Vagina (tissue), 2 donors: ENCODE data around the gene STXBP1. TPM values are rescaled to one million over a fixed set of nuclear protein-coding genes. Genes with fewer than 3 reads are reported as not detected.
A peak's percentile ranks its signal among the peaks of the same experiment; 100 is the strongest.

Experiments
- DNase-seq, 2 donors: peaks; one replicate each; pipeline ENCODE4 v3.0.0-alpha.2; 2017; ENCODE audit errors: extremely low spot score in 2 of 2
- H3K27ac ChIP-seq: fragments of 200-600 bp; sonication (generic); one replicate; pipeline ENCODE4 v1.5.1; 2019
- H3K27me3 ChIP-seq: fragments of 200-600 bp; sonication (generic); one replicate; pipeline ENCODE4 v1.5.1; 2019
- H3K36me3 ChIP-seq, 2 donors: fragments of 200-600 bp; sonication (generic); one replicate each; pipeline ENCODE4 v1.5.1; 2017 to 2019
- H3K4me1 ChIP-seq: fragments of 200-600 bp; sonication (generic); one replicate; pipeline ENCODE4 v1.5.1; 2019
- H3K4me3 ChIP-seq, 2 donors: fragments of 200-600 bp; sonication (generic); 1 replicate in 1 of 2; 2 replicates in 1 of 2; pipeline ENCODE4 v1.5.1; 2016 to 2019
- H3K9me3 ChIP-seq: fragments of 200-600 bp; sonication (generic); one replicate; pipeline ENCODE4 v1.5.1; 2019
- CTCF ChIP-seq, 3 experiments: fragments of 450-650 bp in 2 of 3; fragments of 200-600 bp in 1 of 3; sonication (generic) in 1 of 3; IDR thresholded peaks; one replicate each; pipeline ENCODE4 v1.5.1; 2017 to 2019; ENCODE audit warnings: antibody characterized with exemption in 3 of 3, mild to moderate bottlenecking in 2 of 3, moderate library complexity in 2 of 3
- POLR2A ChIP-seq, 2 donors: fragments of 450-650 bp; IDR thresholded peaks; one replicate each; pipeline ENCODE4 v1.6.1; 2017; ENCODE audit warnings: antibody characterized with exemption in 2 of 2, mild to moderate bottlenecking in 2 of 2, moderate library complexity in 2 of 2
- POLR2AphosphoS5 ChIP-seq, 2 donors: sonication (generic); formaldehyde crosslinking; IDR thresholded peaks; one replicate each; pipeline ENCODE4 v1.9.0; 2017; ENCODE audit warnings: antibody characterized with exemption in 2 of 2, mild to moderate bottlenecking in 2 of 2, low read depth in 1 of 2; ENCODE audit not compliant: insufficient read depth in 1 of 2
- intact Hi-C: fragments of 100-400 bp; cut with DNase I; formaldehyde crosslinking; loops from one replicate; pipeline ENCODE4 v1.15.1; 2023
- total RNA-seq: library from RNA; depleted of rRNA; stranded (reverse); fragments of >200 nt; gene quantifications from one replicate; pipeline ENCODE4 v1.2.3, GENCODE V29; 2016

The STXBP1 gene
- total RNA-seq, 1 donor from 2014 or later = 56.2 TPM

GRCh38 chr9:127629468-127630081, 17.5 kb downstream of the STXBP1 start:
- Histone ChIP-seq H3K4me3 (no peak overlapping the region), H3K27ac (no peak overlapping the region), H3K9me3 (no peaks in the 10 kb centered on the region), H3K36me3 (no peaks in the 10 kb centered on the region), H3K27me3 (no peaks in the 10 kb centered on the region), H3K4me1 (peaks cover 28% of the 10 kb centered on the region)
- no peak for TF ChIP-seq POLR2A (IDR thresholded peaks at IDR 0.05)
- no peak for TF ChIP-seq CTCF (IDR thresholded peaks at IDR 0.05)
- TF ChIP-seq POLR2AphosphoS5 (IDR thresholded peaks at IDR 0.05; ENCODE audit: insufficient read depth in 1 of 2, low read depth in 1 of 2) = no peak
- intact Hi-C loops = no loop called here
- DNase-seq = no peak

- H3K4me3 ChIP-seq = no peak overlapping the region
- intact Hi-C loops = no loop called here
- no peaks in the 10 kb centered on the region for H3K27me3 ChIP-seq
- H3K9me3 ChIP-seq = no peaks in the 10 kb centered on the region
- DNase-seq = no peak
- TF ChIP-seq CTCF (IDR thresholded peaks at IDR 0.05) (no peak), POLR2A (IDR thresholded peaks at IDR 0.05) (no peak)
- no peaks in the 10 kb centered on the region for H3K36me3 ChIP-seq
- H3K4me1 ChIP-seq = peaks cover 28% of the 10 kb centered on the region
- no peak overlapping the region for H3K27ac ChIP-seq
Measured at GRCh38 chr9:127633216-127633862, 21.3 kb downstream of the STXBP1 start.

- DNase-seq = no peak
Measured at GRCh38 chr9:127634021-127634420, 21.9 kb downstream of the STXBP1 start.

GRCh38 chr9:127634698-127635097, 22.6 kb downstream of the STXBP1 start:
- Histone ChIP-seq H3K9me3 (no peaks in the 10 kb centered on the region), H3K4me1 (peaks cover 15% of the 10 kb centered on the region), H3K4me3 (no peak overlapping the region), H3K27me3 (no peaks in the 10 kb centered on the region), H3K36me3 (no peaks in the 10 kb centered on the region), H3K27ac (no peak overlapping the region)
- no peak for TF ChIP-seq POLR2A (IDR thresholded peaks at IDR 0.05)
- no peak for TF ChIP-seq POLR2AphosphoS5 (IDR thresholded peaks at IDR 0.05; ENCODE audit: insufficient read depth in 1 of 2, low read depth in 1 of 2)
- no peak for TF ChIP-seq CTCF (IDR thresholded peaks at IDR 0.05)
- no peak for DNase-seq
- intact Hi-C loops = no loop called here

More at GRCh38 chr9:127634021-127634420, 21.9 kb downstream of the STXBP1 start:
- H3K4me1 ChIP-seq = peaks cover 22% of the 10 kb centered on the region
- no peaks in the 10 kb centered on the region for H3K27me3 ChIP-seq
- no peak overlapping the region for H3K4me3 ChIP-seq
- no peaks in the 10 kb centered on the region for H3K36me3 ChIP-seq
- H3K9me3 ChIP-seq = no peaks in the 10 kb centered on the region
- intact Hi-C loops = no loop called here
- H3K27ac ChIP-seq = no peak overlapping the region
- TF ChIP-seq POLR2AphosphoS5 (IDR thresholded peaks at IDR 0.05; ENCODE audit: insufficient read depth in 1 of 2, low read depth in 1 of 2) (peak in 1 of 2 donors; percentile 44), POLR2A (IDR thresholded peaks at IDR 0.05) (no peak)

- no peak overlapping the region for H3K27ac ChIP-seq
- no peak overlapping the region for H3K4me3 ChIP-seq
- intact Hi-C loops = no loop called here
- DNase-seq = no peak
- no peaks in the 10 kb centered on the region for H3K27me3 ChIP-seq
- H3K9me3 ChIP-seq = no peaks in the 10 kb centered on the region
- H3K4me1 ChIP-seq = peaks cover 10% of the 10 kb centered on the region
- TF ChIP-seq CTCF (IDR thresholded peaks at IDR 0.05) (no peak), POLR2AphosphoS5 (IDR thresholded peaks at IDR 0.05; ENCODE audit: insufficient read depth in 1 of 2, low read depth in 1 of 2) (no peak), POLR2A (IDR thresholded peaks at IDR 0.05) (no peak)
- no peaks in the 10 kb centered on the region for H3K36me3 ChIP-seq
Measured at GRCh38 chr9:127635201-127635735, 23.2 kb downstream of the STXBP1 start.
